ENCODE data around the gene DEGS2.

GRCh38 chr14:100199240-100199860 is 39.9 kb upstream of the DEGS2 start:
- TF ChIP-seq, protein P1, sequence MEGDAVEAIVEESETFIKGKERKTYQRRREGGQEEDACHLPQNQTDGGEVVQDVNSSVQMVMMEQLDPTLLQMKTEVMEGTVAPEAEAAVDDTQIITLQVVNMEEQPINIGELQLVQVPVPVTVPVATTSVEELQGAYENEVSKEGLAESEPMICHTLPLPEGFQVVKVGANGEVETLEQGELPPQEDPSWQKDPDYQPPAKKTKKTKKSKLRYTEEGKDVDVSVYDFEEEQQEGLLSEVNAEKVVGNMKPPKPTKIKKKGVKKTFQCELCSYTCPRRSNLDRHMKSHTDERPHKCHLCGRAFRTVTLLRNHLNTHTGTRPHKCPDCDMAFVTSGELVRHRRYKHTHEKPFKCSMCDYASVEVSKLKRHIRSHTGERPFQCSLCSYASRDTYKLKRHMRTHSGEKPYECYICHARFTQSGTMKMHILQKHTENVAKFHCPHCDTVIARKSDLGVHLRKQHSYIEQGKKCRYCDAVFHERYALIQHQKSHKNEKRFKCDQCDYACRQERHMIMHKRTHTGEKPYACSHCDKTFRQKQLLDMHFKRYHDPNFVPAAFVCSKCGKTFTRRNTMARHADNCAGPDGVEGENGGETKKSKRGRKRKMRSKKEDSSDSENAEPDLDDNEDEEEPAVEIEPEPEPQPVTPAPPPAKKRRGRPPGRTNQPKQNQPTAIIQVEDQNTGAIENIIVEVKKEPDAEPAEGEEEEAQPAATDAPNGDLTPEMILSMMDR (IDR thresholded peaks at IDR 0.05): no peak
- TF ChIP-seq POLR2A (IDR thresholded peaks at IDR 0.05): no peak

Measured in right lobe of liver (tissue), 4 donors.